ENCODE measurements around the gene HYDIN. TPM values are rescaled to one million over a fixed set of nuclear protein-coding genes. Genes with fewer than 3 reads are reported as not detected.

HYDIN gene
- polyA plus RNA-seq, 4 donors = 0.12 to 3.1 TPM; not detected in 2

GRCh38 chr16:70769761-70770160 lies 460.8 kb downstream of the HYDIN start:
- Histone ChIP-seq H3K9me3 (ENCODE audit: control insufficient read depth in 2 of 2, insufficient read depth in 1 of 2, low read depth in 1 of 2, low read length in 1 of 2) (no peaks in the 10 kb centered on the region), H3K4me3 (ENCODE audit: low read depth in 1 of 3, low read length in 3 of 3) (no peak overlapping the region), H3K36me3 (ENCODE audit: control insufficient read depth in 3 of 3, insufficient read depth in 2 of 3, low read depth in 1 of 3, low read length in 3 of 3) (peaks cover 3 to 72% (median 15%) of the 10 kb centered on the region in 3 donors), H3K4me1 (ENCODE audit: control insufficient read depth in 3 of 3, insufficient read depth in 2 of 3, low read depth in 1 of 3, low read length in 2 of 3) (no peaks in the 10 kb centered on the region), H3K27ac (ENCODE audit: low read depth in 1 of 3, low read length in 2 of 3) (no peak overlapping the region), H3K27me3 (ENCODE audit: control insufficient read depth in 3 of 3, insufficient read depth in 3 of 3, low read length in 3 of 3) (no peaks in the 10 kb centered on the region)
- no peak for FAIRE-seq
- 91 to 96% (median 95%) methylated on average over 8 of the region's 8 CpGs for WGBS, 3 donors
- no peak for DNase-seq

GRCh38 chr16:70769131-70769530 lies 461.4 kb downstream of the HYDIN start:
- Histone ChIP-seq H3K27ac (ENCODE audit: low read depth in 1 of 3, low read length in 2 of 3) (no peak overlapping the region), H3K4me1 (ENCODE audit: control insufficient read depth in 3 of 3, insufficient read depth in 2 of 3, low read depth in 1 of 3, low read length in 2 of 3) (no peaks in the 10 kb centered on the region), H3K36me3 (ENCODE audit: control insufficient read depth in 3 of 3, insufficient read depth in 2 of 3, low read depth in 1 of 3, low read length in 3 of 3) (peaks cover 3 to 74% (median 12%) of the 10 kb centered on the region in 3 donors), H3K4me3 (ENCODE audit: low read depth in 1 of 3, low read length in 3 of 3) (no peak overlapping the region), H3K27me3 (ENCODE audit: control insufficient read depth in 3 of 3, insufficient read depth in 3 of 3, low read length in 3 of 3) (no peaks in the 10 kb centered on the region), H3K9me3 (ENCODE audit: control insufficient read depth in 2 of 2, insufficient read depth in 1 of 2, low read depth in 1 of 2, low read length in 1 of 2) (no peaks in the 10 kb centered on the region)
- WGBS, 3 donors = 89 to 93% (median 91%) methylated on average over 8 of the region's 8 CpGs
- FAIRE-seq = no peak
- DNase-seq = no peak

GRCh38 chr16:70768203-70768580 lies 462.3 kb downstream of the HYDIN start:
- H3K27ac ChIP-seq (ENCODE audit: low read depth in 1 of 3, low read length in 2 of 3) = no peak overlapping the region
- no peak overlapping the region for H3K4me3 ChIP-seq (ENCODE audit: low read depth in 1 of 3, low read length in 3 of 3)
- 72 to 73% (median 73%) methylated on average over 5 of the region's 5 CpGs for WGBS, 3 donors
- H3K9me3 ChIP-seq (ENCODE audit: control insufficient read depth in 2 of 2, insufficient read depth in 1 of 2, low read depth in 1 of 2, low read length in 1 of 2) = no peaks in the 10 kb centered on the region
- no peaks in the 10 kb centered on the region for H3K4me1 ChIP-seq (ENCODE audit: control insufficient read depth in 3 of 3, insufficient read depth in 2 of 3, low read depth in 1 of 3, low read length in 2 of 3)
- H3K27me3 ChIP-seq (ENCODE audit: control insufficient read depth in 3 of 3, insufficient read depth in 3 of 3, low read length in 3 of 3) = no peaks in the 10 kb centered on the region
- H3K36me3 ChIP-seq (ENCODE audit: control insufficient read depth in 3 of 3, insufficient read depth in 2 of 3, low read depth in 1 of 3, low read length in 3 of 3) = peaks cover 3 to 77% (median 10%) of the 10 kb centered on the region in 3 donors
- no peak for DNase-seq
- no peak for FAIRE-seq

GRCh38 chr16:70767377-70768202 lies 462.9 kb downstream of the HYDIN start:
- no peak overlapping the region for H3K4me3 ChIP-seq (ENCODE audit: low read depth in 1 of 3, low read length in 3 of 3)
- no peaks in the 10 kb centered on the region for H3K9me3 ChIP-seq (ENCODE audit: control insufficient read depth in 2 of 2, insufficient read depth in 1 of 2, low read depth in 1 of 2, low read length in 1 of 2)
- FAIRE-seq (no peak), DNase-seq (no peak)
- 92 to 94% (median 93%) methylated on average over 4 of the region's 4 CpGs for WGBS, 3 donors
- H3K27ac ChIP-seq (ENCODE audit: low read depth in 1 of 3, low read length in 2 of 3) = no peak overlapping the region
- no peaks in the 10 kb centered on the region for H3K27me3 ChIP-seq (ENCODE audit: control insufficient read depth in 3 of 3, insufficient read depth in 3 of 3, low read length in 3 of 3)
- peaks cover 3 to 83% (median 7%) of the 10 kb centered on the region in 3 donors for H3K36me3 ChIP-seq (ENCODE audit: control insufficient read depth in 3 of 3, insufficient read depth in 2 of 3, low read depth in 1 of 3, low read length in 3 of 3)
- H3K4me1 ChIP-seq (ENCODE audit: control insufficient read depth in 3 of 3, insufficient read depth in 2 of 3, low read depth in 1 of 3, low read length in 2 of 3) = no peaks in the 10 kb centered on the region

GRCh38 chr16:70766658-70767057 lies 463.9 kb downstream of the HYDIN start:
- no peaks in the 10 kb centered on the region for H3K9me3 ChIP-seq (ENCODE audit: control insufficient read depth in 2 of 2, insufficient read depth in 1 of 2, low read depth in 1 of 2, low read length in 1 of 2)
- WGBS, 3 donors = 91 to 98% (median 96%) methylated on average over 4 of the region's 4 CpGs
- no peak for DNase-seq
- H3K27ac ChIP-seq (ENCODE audit: low read depth in 1 of 3, low read length in 2 of 3) = no peak overlapping the region
- no peak for FAIRE-seq
- H3K27me3 ChIP-seq (ENCODE audit: control insufficient read depth in 3 of 3, insufficient read depth in 3 of 3, low read length in 3 of 3) = no peaks in the 10 kb centered on the region
- H3K4me1 ChIP-seq (ENCODE audit: control insufficient read depth in 3 of 3, insufficient read depth in 2 of 3, low read depth in 1 of 3, low read length in 2 of 3) = peaks cover 0 to 2% (median 0%) of the 10 kb centered on the region in 3 donors
- H3K4me3 ChIP-seq (ENCODE audit: low read depth in 1 of 3, low read length in 3 of 3) = no peak overlapping the region
- H3K36me3 ChIP-seq (ENCODE audit: control insufficient read depth in 3 of 3, insufficient read depth in 2 of 3, low read depth in 1 of 3, low read length in 3 of 3) = peaks cover 3 to 86% (median 7%) of the 10 kb centered on the region in 3 donors

- Histone ChIP-seq H3K36me3 (ENCODE audit: control insufficient read depth in 3 of 3, insufficient read depth in 2 of 3, low read depth in 1 of 3, low read length in 3 of 3) (peaks cover 3 to 86% (median 7%) of the 10 kb centered on the region in 3 donors), H3K4me3 (ENCODE audit: low read depth in 1 of 3, low read length in 3 of 3) (no peak overlapping the region), H3K4me1 (ENCODE audit: control insufficient read depth in 3 of 3, insufficient read depth in 2 of 3, low read depth in 1 of 3, low read length in 2 of 3) (peaks cover 0 to 7% (median 0%) of the 10 kb centered on the region in 3 donors), H3K27ac (ENCODE audit: low read depth in 1 of 3, low read length in 2 of 3) (no peak overlapping the region), H3K9me3 (ENCODE audit: control insufficient read depth in 2 of 2, insufficient read depth in 1 of 2, low read depth in 1 of 2, low read length in 1 of 2) (no peaks in the 10 kb centered on the region), H3K27me3 (ENCODE audit: control insufficient read depth in 3 of 3, insufficient read depth in 3 of 3, low read length in 3 of 3) (no peaks in the 10 kb centered on the region)
- WGBS, 3 donors = 92 to 95% (median 93%) methylated on average over 8 of the region's 8 CpGs
- no peak for FAIRE-seq
- no peak for DNase-seq
Observed at GRCh38 chr16:70766176-70766575, 464.3 kb downstream of the HYDIN start.

GRCh38 chr16:70765491-70765890 lies 465.0 kb downstream of the HYDIN start:
- Histone ChIP-seq H3K36me3 (ENCODE audit: control insufficient read depth in 3 of 3, insufficient read depth in 2 of 3, low read depth in 1 of 3, low read length in 3 of 3) (peaks cover 3 to 81% (median 7%) of the 10 kb centered on the region in 3 donors), H3K4me1 (ENCODE audit: control insufficient read depth in 3 of 3, insufficient read depth in 2 of 3, low read depth in 1 of 3, low read length in 2 of 3) (peaks cover 0 to 13% (median 0%) of the 10 kb centered on the region in 3 donors), H3K27me3 (ENCODE audit: control insufficient read depth in 3 of 3, insufficient read depth in 3 of 3, low read length in 3 of 3) (no peaks in the 10 kb centered on the region), H3K9me3 (ENCODE audit: control insufficient read depth in 2 of 2, insufficient read depth in 1 of 2, low read depth in 1 of 2, low read length in 1 of 2) (no peaks in the 10 kb centered on the region), H3K4me3 (ENCODE audit: low read depth in 1 of 3, low read length in 3 of 3) (no peak overlapping the region), H3K27ac (ENCODE audit: low read depth in 1 of 3, low read length in 2 of 3) (no peak overlapping the region)
- WGBS, 3 donors = 85 to 92% (median 89%) methylated on average over 8 of the region's 8 CpGs
- no peak for FAIRE-seq
- DNase-seq = no peak

GRCh38 chr16:70764632-70765031 lies 465.9 kb downstream of the HYDIN start:
- Histone ChIP-seq H3K27me3 (ENCODE audit: control insufficient read depth in 3 of 3, insufficient read depth in 3 of 3, low read length in 3 of 3) (no peaks in the 10 kb centered on the region), H3K36me3 (ENCODE audit: control insufficient read depth in 3 of 3, insufficient read depth in 2 of 3, low read depth in 1 of 3, low read length in 3 of 3) (peaks cover 0 to 77% (median 3%) of the 10 kb centered on the region in 3 donors), H3K9me3 (ENCODE audit: control insufficient read depth in 2 of 2, insufficient read depth in 1 of 2, low read depth in 1 of 2, low read length in 1 of 2) (no peaks in the 10 kb centered on the region), H3K4me1 (ENCODE audit: control insufficient read depth in 3 of 3, insufficient read depth in 2 of 3, low read depth in 1 of 3, low read length in 2 of 3) (peaks cover 0 to 20% (median 0%) of the 10 kb centered on the region in 3 donors), H3K27ac (ENCODE audit: low read depth in 1 of 3, low read length in 2 of 3) (no peak overlapping the region), H3K4me3 (ENCODE audit: low read depth in 1 of 3, low read length in 3 of 3) (no peak overlapping the region)
- 89 to 95% (median 92%) methylated on average over 10 of the region's 10 CpGs for WGBS, 3 donors
- DNase-seq (no peak), FAIRE-seq (no peak)
